ENCODE measurements around the gene EXO5.
"Not testable (repeated sequence)": the region's sequence is repeated elsewhere in the genome, so short reads cannot be mapped to it uniquely, and the experiment has no call there.

Gene EXO5, protein sequence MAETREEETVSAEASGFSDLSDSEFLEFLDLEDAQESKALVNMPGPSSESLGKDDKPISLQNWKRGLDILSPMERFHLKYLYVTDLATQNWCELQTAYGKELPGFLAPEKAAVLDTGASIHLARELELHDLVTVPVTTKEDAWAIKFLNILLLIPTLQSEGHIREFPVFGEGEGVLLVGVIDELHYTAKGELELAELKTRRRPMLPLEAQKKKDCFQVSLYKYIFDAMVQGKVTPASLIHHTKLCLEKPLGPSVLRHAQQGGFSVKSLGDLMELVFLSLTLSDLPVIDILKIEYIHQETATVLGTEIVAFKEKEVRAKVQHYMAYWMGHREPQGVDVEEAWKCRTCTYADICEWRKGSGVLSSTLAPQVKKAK

DNA sequence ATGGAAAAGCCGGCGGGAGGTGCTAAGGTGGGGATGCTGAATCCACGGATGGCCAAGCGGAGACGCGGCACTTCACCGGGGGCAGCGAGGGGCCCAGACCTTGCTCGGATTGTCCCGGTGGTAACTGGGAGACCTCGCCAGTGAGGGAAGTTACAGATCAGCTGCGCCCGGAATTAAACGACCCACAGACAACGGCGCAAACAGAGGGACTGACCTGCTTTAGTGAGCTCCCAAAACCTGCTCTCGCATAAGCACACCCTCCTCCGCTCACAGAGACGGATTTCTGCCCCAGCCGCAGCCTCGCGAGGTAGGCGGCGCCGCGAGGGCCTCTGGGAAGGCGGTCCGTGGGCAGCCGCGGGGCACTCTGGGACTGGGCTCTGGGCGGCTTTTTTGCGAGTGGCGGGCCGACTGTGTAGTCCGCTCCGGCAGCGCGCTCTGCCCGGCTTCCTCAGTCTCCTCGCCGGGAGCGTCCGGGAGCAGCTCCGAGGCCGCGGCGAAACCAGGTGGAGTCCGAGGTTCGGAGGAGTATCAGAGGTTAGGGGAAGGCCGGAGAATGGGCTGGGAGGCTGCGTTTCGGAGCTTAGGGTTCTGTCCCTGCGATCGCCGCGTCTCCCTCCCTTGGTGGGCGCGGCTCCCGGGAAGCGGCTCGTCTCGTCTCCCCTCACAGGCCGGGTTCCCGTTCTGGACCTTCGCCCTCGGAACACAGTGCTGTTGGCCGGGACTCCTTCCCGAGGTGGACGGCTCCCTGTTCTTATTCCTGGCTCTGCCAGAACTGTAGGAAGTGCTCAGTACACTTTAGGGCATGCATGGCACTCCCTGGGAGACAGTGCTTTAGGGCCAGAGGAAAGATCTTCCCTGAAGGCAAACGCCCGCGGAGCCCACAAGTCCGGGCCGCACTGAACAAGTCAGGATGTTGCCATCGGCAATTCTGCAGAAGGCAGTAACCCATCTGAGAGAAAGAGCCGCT, at the start of gene EXO5:
Gene EXO5 (plus strand): TSS at position 393 of the 967 bp plus-strand sequence. CDS start 5,778 bp downstream, outside the sequence.
- DNase-seq (ENCODE audit: low read depth in 3 of 3) = peak; percentile 75

DNA sequence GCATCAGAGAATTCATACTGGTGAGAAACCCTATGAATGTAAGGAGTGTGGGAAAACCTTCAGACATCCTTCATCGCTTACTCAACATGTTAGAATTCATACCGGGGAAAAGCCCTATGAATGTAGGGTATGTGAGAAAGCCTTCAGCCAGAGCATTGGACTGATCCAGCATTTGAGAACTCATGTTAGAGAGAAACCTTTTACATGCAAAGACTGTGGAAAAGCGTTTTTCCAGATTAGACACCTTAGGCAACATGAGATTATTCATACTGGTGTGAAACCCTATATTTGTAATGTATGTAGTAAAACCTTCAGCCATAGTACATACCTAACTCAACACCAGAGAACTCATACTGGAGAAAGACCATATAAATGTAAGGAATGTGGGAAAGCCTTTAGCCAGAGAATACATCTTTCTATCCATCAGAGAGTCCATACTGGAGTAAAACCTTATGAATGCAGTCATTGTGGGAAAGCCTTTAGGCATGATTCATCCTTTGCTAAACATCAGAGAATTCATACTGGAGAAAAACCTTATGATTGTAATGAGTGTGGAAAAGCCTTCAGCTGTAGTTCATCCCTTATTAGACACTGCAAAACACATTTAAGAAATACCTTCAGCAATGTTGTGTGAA, 45.5 kb upstream of the EXO5 start:
- no peak for DNase-seq (ENCODE audit: low read depth in 3 of 3)

DNA sequence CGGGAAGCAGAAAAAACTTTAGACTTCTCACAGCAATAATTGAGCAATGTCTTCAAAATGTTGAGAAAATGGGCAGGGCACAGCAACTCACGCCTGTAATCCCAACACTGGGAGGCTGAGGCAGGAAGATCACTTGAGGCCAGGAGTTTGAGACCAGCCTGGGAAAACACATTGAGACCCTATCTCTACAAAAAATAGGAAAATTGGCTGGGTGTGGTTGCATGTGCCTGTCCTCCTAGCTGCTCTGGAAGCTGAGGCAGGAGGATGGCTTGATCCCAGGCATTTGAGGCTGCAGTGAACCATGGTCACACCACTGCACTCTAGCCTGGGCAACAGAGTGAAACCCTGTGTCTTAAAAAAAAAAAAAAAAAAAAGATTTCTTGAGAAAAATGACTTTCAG, 39.2 kb upstream of the EXO5 start:
- DNase-seq (ENCODE audit: low read depth in 3 of 3) = no peak

DNA sequence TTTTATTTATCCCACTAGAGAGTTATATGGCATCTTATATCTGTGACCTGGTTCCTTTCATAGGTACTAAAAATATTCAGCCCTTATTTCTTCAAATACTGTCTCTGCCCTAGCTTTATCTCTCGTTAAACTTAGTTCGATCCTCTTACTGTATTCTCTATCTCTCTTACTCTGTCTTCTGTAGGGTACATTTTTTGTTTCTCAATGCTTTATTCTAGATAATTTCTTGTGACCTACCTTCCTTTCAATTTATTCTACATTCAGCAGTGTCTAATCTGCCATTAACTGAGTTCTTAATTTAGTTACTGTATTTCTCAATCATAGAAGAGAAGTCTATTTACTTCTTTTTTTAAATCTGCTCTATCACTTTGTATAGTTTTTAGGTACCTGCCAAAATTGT, 33.3 kb upstream of the EXO5 start:
- DNase-seq (ENCODE audit: low read depth in 3 of 3) = no peak

DNA sequence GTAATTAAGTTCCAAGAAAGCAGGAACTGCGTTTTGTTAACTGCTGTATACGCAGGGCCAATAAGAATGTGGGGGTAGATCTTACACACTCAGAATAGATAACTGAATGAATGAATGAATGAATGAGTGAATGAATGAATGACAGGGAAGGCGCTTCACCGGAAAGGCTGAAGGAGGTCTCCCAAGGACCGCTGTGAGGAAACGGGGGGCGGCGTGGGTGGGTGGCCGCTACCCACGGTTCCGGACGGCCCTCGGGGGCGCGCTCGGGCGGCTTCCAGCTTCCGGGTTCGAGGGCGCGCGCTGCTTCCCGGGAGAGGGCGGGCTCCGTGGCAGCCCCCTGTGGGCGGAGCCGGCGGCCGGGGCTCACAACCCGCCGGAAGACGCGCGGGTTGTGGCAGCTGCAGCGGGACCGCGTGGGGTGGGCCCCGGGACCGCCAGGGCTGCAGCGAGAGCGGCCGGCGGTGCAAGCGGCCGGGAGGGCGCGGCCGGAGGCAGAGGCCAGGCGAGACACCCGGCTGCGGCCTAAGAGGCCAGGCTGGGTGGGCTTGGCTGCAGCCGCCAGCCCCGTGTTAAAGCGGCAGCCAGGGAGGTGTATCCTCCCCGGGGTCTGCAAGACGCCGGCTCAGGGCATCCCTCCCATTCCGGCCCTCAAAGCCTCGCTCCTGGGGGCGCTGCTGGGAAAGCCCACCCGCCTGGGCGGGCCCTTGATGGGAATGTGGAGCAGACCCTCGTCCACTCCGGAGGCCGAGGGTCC, 31.5 kb upstream of the EXO5 start, which contains the start of gene ZFP69:
Gene ZFP69 (plus strand): TSS at position 367 of the 754 bp plus-strand sequence. CDS start 2,072 bp downstream, outside the sequence.
- DNase-seq (ENCODE audit: low read depth in 3 of 3) = peak; percentile 37 to 61 (median 51)

DNA sequence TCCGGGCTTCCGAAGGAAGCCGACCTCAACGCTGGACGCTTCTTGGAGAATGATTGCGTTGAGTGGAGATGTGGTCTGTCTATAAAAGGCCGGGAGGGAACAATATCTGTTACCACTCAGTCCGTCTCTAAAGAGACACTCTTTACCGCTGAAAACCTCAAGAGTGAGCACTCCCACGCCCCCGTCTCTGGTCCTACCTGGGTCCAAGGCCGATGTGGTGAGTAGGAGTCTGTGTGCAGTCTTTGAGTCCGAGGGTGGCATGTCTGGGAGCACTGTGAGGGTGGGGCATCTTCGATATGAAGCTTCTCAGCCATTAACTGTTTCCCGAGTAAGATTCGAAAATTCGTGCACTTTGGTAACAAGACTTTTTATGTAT, 30.9 kb upstream of the EXO5 start:
- peak in 1 of 3 experiments; percentile 10 for DNase-seq (ENCODE audit: low read depth in 3 of 3)

DNA sequence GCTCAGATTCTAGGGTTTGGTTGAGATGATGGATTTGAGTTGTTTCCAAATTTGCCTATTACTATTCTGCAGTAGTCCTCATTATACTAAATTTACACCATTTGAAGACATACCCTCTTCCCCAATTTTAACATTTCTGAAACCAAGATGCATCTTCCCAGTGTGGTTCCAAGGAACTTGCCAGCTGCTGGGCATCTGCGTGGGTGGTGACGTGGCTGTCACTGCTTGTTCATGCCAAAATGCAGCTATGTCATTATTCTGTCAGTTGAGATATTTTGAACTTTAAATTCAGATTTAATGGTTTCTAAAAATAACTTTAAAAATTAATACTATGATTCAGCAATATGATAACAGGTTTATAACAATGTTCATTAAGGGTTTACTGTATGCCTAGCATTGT, 30.3 kb upstream of the EXO5 start:
- DNase-seq (ENCODE audit: low read depth in 3 of 3) = no peak

DNA sequence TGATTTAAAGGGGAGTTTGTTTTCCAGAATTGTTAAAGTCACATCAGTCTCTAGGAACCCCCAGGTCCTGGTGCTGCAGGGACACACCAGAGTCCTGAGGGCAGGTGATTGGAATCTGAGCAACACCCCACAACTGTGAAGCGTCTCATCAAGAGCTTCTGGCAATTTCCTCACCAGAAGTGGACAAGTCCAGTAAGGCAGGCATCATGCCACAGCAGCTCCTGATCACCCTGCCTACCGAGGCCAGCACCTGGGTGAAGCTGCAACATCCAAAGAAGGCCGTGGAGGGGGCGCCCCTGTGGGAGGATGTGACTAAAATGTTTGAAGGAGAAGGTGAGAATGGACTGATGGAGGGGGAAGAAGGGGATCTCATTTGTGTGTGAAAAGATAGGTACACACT, 29.4 kb upstream of the EXO5 start:
- no peak for DNase-seq (ENCODE audit: low read depth in 3 of 3)

DNA sequence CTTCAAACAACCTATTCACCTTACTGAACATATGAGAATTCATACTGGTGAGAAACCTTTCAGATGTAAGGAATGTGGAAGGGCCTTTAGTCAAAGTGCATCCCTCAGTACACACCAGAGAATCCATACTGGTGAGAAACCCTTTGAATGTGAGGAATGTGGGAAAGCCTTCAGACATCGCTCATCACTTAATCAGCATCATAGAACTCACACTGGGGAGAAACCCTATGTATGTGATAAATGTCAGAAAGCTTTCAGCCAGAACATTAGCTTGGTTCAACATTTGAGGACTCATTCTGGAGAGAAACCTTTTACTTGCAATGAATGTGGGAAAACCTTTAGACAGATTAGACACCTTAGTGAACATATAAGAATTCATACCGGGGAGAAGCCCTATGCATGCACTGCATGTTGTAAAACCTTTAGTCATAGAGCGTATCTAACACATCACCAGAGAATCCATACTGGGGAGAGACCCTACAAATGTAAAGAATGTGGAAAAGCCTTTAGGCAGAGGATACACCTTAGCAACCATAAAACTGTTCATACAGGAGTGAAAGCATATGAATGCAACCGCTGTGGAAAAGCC, 13.2 kb upstream of the EXO5 start:
- DNase-seq (ENCODE audit: low read depth in 3 of 3) = no peak

DNA sequence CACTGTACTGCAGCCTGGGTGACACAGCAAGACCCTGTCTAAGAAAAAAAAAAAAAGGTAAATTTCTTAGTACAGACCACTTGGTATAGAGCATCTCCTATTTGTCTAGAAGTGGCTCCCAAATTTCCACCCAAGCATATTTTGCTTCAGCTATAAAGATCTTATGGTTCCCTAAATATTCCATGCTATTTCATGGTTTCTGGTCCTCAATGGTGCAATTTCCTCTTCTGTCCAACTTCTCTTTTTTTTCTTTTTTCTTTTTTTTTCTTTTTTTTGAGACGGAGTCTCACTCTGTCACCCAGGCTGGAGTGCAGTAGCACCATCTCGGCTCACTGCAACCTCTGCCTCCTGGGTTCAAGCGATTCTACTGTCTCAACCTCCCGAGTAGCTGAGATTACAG, 5.9 kb upstream of the EXO5 start:
- DNase-seq (ENCODE audit: low read depth in 3 of 3) = not testable (repeated sequence)

DNA sequence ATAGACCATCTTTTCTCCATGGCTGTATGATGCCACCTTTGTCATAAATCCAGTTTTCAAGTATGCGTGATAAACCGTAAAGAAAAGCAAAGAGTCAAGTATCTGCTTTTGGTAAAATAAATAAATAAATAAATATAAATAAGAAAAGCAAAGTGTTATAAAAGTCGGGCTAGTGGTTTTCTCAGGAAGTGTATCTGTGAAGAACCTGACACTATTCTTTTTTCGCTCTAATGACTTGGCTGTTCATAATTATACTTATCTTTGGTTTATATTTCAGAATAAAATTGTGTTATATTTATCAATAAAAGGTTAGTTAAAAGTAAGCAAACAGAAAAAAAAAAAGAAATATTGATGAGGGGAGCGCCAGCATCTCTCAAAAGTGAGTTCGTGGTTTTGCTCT, 594 bp upstream of the EXO5 start:
- no peak for DNase-seq (ENCODE audit: low read depth in 3 of 3)

DNA sequence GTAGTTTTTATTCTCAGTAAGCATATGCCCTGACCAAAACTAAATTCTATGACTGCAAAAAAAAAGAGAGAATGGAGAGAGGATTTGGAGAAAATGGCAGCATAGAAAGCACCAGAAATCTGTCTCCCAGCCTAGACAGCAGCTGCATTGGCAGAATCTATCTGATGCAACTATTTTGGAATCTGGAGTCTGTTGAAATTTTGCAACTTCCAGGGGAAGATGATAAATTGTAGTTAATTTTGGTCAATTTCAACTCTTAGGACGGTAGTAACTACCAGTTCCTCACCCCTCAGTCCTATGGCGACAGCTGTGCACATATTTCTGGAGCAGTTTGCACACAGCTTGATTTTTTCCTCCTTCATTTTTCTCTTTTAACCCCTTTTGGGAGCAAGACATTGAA, 10.9 kb downstream of the EXO5 start:
- no peak for DNase-seq (ENCODE audit: low read depth in 3 of 3)

DNA sequence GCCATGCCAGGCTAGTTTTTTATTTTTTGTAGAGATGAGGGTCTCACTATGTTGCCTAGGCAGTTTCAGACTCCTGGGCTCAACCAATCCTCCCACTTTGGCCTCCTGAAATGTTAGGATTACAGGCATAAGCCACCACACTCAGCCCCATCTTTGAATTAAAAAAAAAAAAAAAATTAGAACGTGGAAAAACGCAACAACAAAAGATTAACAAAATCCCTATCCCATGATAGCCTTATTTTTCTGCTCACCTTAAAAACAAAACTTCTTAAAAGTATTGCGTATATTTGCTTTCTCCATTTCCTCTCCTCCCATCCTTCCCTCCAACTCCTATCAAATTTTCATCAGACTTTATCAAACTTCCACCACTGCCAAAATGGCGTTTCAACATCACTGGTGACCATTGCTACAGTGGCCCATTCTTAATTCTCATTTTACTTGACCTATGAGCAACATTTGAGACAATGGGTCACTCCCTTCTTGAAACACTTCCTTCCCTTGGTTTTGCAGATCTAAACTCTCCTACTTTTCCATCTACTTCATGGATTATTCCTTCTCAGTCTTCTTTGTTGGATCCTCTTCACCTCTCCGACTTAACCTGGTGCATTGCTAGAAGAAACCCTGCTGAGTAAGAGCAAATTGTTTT, 22.3 kb downstream of the EXO5 start:
- DNase-seq (ENCODE audit: low read depth in 3 of 3) = no peak

DNA sequence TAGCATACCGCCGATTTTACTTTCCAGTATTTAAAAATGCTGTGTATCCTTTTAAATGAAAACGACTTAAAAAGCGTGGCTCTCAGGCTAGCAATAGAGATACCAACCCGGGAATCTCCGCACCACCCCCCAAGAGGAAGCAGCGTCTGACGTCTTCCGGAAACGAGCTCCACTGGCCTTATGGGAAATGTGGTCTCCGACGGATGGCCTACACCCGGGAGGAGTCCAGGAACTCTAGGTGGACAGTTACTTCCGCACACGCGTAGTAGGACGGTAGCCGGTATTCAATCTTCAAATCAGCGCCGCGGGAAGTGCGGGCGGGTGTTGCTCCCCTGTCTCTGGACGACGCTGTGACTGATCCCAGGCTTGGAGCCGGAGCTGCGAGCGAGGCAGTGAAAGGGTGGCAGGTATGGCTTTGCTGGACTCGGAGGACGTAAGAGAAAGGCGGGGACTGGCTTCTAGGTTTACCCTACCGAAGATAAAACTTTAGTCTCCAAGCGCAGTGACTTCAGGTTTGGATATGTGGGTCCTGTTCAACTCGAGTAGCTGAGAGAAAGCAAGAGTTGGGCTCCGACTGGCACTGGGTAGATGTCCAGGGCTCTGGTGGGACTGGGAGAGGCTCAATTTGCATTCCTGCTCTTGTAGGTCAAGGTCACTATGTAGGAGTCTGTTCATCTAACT, 23.0 kb downstream of the EXO5 start, which contains the start of gene ZNF684:
Gene ZNF684 (plus strand): TSS at position 257 of the 681 bp plus-strand sequence. CDS start 1,530 bp downstream, outside the sequence.
- DNase-seq (ENCODE audit: low read depth in 3 of 3) = peak; percentile 56 to 76 (median 69)

DNA sequence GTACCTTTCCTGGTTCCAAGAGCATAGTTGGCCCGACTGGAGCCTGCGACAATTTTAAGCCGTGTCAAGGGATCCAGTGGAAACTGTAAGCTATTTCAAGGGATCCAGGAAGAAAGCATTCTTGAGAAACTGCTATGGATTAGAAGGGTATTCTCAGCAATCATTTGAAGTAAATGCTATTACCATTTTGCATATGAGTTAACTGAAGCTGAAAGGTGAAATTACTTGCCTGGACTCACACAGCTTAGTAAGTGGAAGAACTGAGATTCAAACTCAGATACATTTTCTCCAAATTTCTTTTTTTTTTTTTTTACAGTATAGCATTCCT, 23.5 kb downstream of the EXO5 start:
- DNase-seq (ENCODE audit: low read depth in 3 of 3) = no peak

DNA sequence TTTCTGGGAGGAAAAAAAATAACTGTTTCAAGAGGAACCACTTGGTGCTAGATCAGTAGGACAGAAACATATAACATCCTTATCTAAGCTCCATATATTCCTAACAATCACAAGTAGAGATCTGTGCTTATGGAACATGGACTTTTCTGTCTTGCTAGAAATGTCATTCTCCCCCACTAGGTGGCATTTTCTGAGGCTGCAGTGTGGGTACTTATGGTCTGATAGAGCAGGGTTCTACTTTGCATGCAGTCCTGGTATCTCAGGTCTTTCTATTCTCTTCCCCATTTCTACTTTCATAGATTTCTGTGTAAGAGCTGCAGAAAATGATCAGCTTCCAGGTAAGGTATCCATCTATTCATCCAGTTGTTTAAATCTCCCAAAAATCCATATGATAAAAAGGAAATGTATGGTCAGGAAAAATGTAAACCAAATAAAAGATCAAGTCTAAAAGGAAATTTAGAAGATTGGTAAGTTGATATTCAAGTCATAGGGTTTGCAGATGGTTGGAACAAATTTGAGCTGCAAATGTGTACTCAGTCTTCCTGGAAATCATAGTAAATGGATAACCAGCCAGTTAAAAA, 24.4 kb downstream of the EXO5 start:
- no peak for DNase-seq (ENCODE audit: low read depth in 3 of 3)

DNA sequence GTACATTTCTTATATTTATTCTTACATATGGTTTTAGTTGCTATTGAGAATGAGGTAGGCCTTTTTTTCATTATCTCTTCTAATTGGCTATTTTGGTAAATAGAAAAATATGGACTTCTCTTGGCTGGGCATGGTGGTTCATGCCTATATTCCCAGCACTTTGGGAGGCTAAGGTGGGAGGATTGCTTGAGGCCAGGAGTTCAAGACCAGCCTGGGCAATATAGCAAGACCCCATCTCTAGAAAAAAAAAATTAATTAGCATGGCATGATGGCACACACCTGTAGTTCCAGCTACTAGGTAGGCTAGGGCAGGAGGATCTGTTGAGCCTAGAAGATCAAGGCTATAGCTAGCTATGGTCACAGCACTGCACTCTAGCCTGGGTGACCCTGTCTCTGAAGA, 26.0 kb downstream of the EXO5 start:
- no peak for DNase-seq (ENCODE audit: low read depth in 3 of 3)

DNA sequence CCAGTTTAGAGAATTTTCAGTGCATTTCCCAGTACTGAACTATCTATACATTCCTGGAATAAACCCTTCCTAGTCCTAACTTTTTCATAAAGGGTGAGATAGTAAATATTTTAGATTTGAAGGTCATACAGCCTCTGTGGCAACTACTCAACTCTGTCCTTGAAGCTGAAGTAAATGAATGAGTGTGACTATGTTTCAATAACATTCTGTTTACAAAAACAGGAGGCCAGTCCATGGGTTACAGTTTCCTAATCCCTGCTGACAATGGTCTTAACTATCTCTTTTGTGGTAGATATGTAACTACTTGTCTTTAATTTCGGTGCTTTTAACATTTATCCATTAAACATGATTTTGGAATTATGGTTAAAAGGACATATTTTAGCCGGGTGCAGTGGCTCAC, 27.2 kb downstream of the EXO5 start:
- DNase-seq (ENCODE audit: low read depth in 3 of 3) = no peak

DNA sequence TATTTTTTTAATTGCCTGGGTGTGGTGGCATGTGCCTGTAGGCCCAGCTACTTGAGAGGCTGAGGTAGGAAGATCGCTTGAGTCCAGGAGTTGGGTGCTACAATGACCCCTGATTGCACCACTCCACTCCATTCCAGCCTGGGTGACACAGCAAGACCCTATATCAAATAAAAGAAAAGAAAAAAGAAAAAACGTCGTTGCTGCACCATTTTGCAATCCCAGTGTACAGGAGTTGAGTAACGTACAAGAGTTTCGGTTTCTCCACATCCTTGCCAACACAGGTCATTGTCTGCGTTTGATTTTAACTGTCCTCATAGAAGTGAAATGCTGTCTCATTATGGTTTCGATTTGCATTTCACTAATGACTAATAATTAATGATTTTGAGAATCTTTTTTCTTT, 30.8 kb downstream of the EXO5 start:
- no peak for DNase-seq (ENCODE audit: low read depth in 3 of 3)

DNA sequence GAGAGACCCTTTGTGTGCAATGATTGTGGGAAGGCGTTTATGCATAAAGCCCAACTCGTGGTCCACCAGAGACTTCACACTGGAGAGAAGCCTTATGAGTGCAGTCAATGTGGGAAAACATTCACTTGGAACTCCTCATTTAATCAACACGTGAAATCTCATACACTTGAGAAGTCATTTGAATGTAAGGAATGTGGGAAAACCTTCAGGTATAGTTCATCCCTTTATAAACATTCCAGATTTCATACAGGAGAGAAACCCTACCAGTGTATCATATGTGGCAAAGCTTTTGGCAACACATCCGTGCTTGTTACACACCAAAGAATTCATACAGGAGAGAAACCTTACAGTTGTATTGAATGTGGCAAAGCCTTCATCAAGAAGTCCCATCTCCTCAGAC, 38.4 kb downstream of the EXO5 start:
- DNase-seq (ENCODE audit: low read depth in 3 of 3) = no peak
